ENCODE data around the gene LRRK2.

DNA sequence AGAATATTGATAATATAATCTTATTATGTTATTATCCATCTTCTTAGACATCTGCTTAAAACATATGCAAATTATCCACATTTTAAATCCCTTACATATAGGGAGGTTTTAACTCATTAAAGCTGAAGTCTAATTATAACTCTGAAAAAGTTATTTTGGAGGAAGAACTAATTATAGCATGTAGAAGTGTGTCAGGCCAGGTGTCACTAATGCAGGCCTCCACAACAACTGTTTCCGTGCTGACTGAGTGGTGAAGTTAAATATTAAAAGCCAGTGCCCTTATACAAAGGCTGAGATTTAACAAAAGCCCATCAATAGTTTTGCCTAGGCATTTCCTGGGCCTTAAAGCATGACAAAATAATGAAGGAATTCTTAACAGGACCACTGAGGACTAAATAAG is 157.4 kb downstream of the LRRK2 start:
- TF ChIP-seq, protein P1, sequence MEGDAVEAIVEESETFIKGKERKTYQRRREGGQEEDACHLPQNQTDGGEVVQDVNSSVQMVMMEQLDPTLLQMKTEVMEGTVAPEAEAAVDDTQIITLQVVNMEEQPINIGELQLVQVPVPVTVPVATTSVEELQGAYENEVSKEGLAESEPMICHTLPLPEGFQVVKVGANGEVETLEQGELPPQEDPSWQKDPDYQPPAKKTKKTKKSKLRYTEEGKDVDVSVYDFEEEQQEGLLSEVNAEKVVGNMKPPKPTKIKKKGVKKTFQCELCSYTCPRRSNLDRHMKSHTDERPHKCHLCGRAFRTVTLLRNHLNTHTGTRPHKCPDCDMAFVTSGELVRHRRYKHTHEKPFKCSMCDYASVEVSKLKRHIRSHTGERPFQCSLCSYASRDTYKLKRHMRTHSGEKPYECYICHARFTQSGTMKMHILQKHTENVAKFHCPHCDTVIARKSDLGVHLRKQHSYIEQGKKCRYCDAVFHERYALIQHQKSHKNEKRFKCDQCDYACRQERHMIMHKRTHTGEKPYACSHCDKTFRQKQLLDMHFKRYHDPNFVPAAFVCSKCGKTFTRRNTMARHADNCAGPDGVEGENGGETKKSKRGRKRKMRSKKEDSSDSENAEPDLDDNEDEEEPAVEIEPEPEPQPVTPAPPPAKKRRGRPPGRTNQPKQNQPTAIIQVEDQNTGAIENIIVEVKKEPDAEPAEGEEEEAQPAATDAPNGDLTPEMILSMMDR (IDR thresholded peaks at IDR 0.05; ENCODE audit: borderline replicate concordance, extremely low read depth, low read length, poor library complexity, severe bottlenecking), result no peak
- TF ChIP-seq EZH2 (IDR thresholded peaks at IDR 0.05; ENCODE audit: borderline replicate concordance, low read depth, low read length, severe bottlenecking), result no peak
